ENCODE data around the gene SPSB1. TPM values are rescaled to one million over a fixed set of nuclear protein-coding genes. Genes with fewer than 3 reads are reported as not detected.

SPSB1 gene
- total RNA-seq, 2 donors from 2014 or later: 20.4 to 26.9 TPM

DNA sequence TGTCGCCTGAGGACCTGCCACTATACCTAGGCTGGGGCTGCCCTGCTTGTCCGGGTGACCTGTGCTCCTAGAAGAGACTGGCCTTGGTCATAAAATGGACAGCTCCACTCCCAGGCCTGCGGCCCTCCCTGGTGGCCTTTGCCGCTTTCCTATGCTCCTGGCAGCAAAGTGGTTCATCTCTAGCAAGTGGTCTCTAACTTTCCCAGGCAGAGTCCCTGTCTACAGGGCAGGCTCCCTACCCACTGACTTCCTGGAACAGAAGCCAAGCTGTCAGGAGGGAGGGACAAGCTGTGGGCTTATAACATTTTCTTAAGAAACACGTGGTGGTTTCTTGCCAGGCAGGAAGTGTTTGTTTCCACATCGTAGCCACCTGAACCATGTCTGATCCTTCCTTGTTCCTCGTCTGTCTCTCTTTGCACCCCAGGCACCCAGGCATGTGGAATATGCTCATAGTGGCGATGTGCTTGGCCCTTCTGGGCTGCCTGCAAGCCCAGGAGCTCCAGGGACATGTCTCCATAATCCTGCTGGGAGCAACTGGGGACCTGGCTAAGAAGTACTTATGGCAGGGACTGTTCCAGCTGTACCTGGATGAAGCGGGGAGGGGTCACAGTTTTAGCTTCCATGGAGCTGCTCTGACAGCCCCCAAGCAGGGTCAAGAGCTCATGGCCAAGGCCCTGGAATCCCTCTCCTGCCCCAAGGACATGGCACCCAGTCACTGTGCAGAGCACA lies 48.0 kb upstream of the SPSB1 start:
- no peak overlapping the region for H3K27ac ChIP-seq (ENCODE audit: low read depth, low read length)
- H3K36me3 ChIP-seq (ENCODE audit: control insufficient read depth, insufficient read depth, low read length): no peaks in the 10 kb centered on the region
- no peak for DNase-seq
- no peaks in the 10 kb centered on the region for H3K27me3 ChIP-seq (ENCODE audit: control insufficient read depth, insufficient read depth, low read length, poor library complexity, severe bottlenecking)
- WGBS, 2 experiments (ENCODE audit: insufficient coverage in 1 of 2, insufficient read length in 1 of 2): 91 to 93% methylated on average over 8 to 9 of the region's 9 CpGs
- H3K27me3 Mint-ChIP-seq (ENCODE audit: insufficient read depth): peaks cover 28% of the 10 kb centered on the region
- no peak overlapping the region for H3K9ac ChIP-seq (ENCODE audit: extremely low read depth, low read length, poor library complexity, severe bottlenecking)
- peaks cover 18% of the 10 kb centered on the region for H3K4me1 ChIP-seq (ENCODE audit: control insufficient read depth, insufficient read depth, low read length)
- peaks cover 11% of the 10 kb centered on the region for H3K36me3 Mint-ChIP-seq (ENCODE audit: low read depth)
- no peak overlapping the region for H3K4me3 ChIP-seq (ENCODE audit: low read length)
- H3K4me1 Mint-ChIP-seq: peaks cover 38% of the 10 kb centered on the region
- no peaks in the 10 kb centered on the region for H3K9me3 Mint-ChIP-seq
- H3K4me3 Mint-ChIP-seq: no peak overlapping the region
- H3K27ac Mint-ChIP-seq: no peak overlapping the region
- TF ChIP-seq, protein P1, sequence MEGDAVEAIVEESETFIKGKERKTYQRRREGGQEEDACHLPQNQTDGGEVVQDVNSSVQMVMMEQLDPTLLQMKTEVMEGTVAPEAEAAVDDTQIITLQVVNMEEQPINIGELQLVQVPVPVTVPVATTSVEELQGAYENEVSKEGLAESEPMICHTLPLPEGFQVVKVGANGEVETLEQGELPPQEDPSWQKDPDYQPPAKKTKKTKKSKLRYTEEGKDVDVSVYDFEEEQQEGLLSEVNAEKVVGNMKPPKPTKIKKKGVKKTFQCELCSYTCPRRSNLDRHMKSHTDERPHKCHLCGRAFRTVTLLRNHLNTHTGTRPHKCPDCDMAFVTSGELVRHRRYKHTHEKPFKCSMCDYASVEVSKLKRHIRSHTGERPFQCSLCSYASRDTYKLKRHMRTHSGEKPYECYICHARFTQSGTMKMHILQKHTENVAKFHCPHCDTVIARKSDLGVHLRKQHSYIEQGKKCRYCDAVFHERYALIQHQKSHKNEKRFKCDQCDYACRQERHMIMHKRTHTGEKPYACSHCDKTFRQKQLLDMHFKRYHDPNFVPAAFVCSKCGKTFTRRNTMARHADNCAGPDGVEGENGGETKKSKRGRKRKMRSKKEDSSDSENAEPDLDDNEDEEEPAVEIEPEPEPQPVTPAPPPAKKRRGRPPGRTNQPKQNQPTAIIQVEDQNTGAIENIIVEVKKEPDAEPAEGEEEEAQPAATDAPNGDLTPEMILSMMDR (conservative IDR thresholded peaks at IDR 0.05): no peak
- no peaks in the 10 kb centered on the region for H3K9me3 ChIP-seq (ENCODE audit: control insufficient read depth, low read length)

DNA sequence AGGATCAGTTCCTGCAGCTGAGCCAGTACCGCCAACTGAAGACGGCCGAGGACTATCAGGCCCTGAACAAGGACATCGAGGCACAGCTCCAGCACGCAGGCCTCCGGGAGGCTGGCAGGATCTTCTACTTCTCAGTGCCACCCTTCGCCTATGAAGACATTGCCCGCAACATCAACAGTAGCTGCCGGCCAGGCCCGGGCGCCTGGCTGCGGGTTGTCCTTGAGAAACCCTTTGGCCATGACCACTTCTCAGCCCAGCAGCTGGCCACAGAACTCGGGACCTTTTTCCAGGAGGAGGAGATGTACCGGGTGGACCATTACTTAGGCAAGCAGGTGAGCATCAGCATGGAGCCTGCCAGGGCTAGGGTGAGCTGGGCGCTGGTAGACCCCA lies 47.5 kb upstream of the SPSB1 start:
- Histone ChIP-seq H3K9me3 (ENCODE audit: control insufficient read depth, low read length) (no peaks in the 10 kb centered on the region), H3K27me3 (ENCODE audit: control insufficient read depth, insufficient read depth, low read length, poor library complexity, severe bottlenecking) (no peaks in the 10 kb centered on the region), H3K4me3 (ENCODE audit: low read length) (no peak overlapping the region), H3K9ac (ENCODE audit: extremely low read depth, low read length, poor library complexity, severe bottlenecking) (no peak overlapping the region), H3K36me3 (ENCODE audit: control insufficient read depth, insufficient read depth, low read length) (no peaks in the 10 kb centered on the region), H3K27ac (ENCODE audit: low read depth, low read length) (no peak overlapping the region), H3K4me1 (ENCODE audit: control insufficient read depth, insufficient read depth, low read length) (peaks cover 23% of the 10 kb centered on the region)
- H3K4me1 Mint-ChIP-seq: peaks cover 38% of the 10 kb centered on the region
- peaks cover 8% of the 10 kb centered on the region for H3K36me3 Mint-ChIP-seq (ENCODE audit: low read depth)
- TF ChIP-seq, protein P1 (conservative IDR thresholded peaks at IDR 0.05): no peak
- H3K27me3 Mint-ChIP-seq (ENCODE audit: insufficient read depth): peaks cover 24% of the 10 kb centered on the region
- H3K27ac Mint-ChIP-seq: no peak overlapping the region
- H3K9me3 Mint-ChIP-seq: no peaks in the 10 kb centered on the region
- DNase-seq: no peak
- WGBS, 2 experiments (ENCODE audit: insufficient coverage in 1 of 2, insufficient read length in 1 of 2): 95 to 99% methylated on average over 10 to 15 of the region's 15 CpGs
- H3K4me3 Mint-ChIP-seq: no peak overlapping the region

DNA sequence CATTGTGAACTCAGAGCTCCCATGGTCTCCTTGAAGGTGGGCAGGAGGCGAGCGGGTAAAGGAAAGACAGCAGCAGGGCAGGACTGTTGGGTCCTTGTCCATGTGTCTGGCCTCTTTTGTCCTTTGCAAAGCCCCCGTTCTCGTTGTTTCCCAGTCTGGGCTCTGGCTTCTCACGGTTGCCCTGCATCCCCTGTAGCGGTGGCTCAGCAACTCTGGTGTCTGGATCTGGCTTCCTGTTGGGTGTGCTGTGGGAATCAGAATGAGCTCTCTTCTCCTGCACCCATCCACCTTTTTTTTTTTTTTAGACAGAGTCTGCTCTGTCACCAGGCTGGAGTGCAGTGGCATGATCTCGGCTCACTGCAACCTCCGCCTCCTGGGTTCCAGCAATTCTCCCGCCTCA lies 47.0 kb upstream of the SPSB1 start:
- TF ChIP-seq, protein P1 (conservative IDR thresholded peaks at IDR 0.05): no peak
- Mint-ChIP-seq H3K9me3 (no peaks in the 10 kb centered on the region), H3K36me3 (ENCODE audit: low read depth) (peaks cover 8% of the 10 kb centered on the region), H3K4me1 (peaks cover 36% of the 10 kb centered on the region), H3K27ac (no peak overlapping the region), H3K27me3 (ENCODE audit: insufficient read depth) (peaks cover 22% of the 10 kb centered on the region), H3K4me3 (no peak overlapping the region)
- H3K27me3 ChIP-seq (ENCODE audit: control insufficient read depth, insufficient read depth, low read length, poor library complexity, severe bottlenecking): no peaks in the 10 kb centered on the region
- peaks cover 23% of the 10 kb centered on the region for H3K4me1 ChIP-seq (ENCODE audit: control insufficient read depth, insufficient read depth, low read length)
- H3K9me3 ChIP-seq (ENCODE audit: control insufficient read depth, low read length): no peaks in the 10 kb centered on the region
- no peak for DNase-seq
- H3K27ac ChIP-seq (ENCODE audit: low read depth, low read length): no peak overlapping the region
- no peaks in the 10 kb centered on the region for H3K36me3 ChIP-seq (ENCODE audit: control insufficient read depth, insufficient read depth, low read length)
- no peak overlapping the region for H3K4me3 ChIP-seq (ENCODE audit: low read length)
- no peak overlapping the region for H3K9ac ChIP-seq (ENCODE audit: extremely low read depth, low read length, poor library complexity, severe bottlenecking)
- WGBS, 2 experiments (ENCODE audit: insufficient coverage in 1 of 2, insufficient read length in 1 of 2): 96 to 98% methylated on average over 9 of the region's 9 CpGs
